AG08396 (cell line): Measurements from ENCODE around the gene NSD1.
"Not testable (repeated sequence)": the region's sequence is repeated elsewhere in the genome, so short reads cannot be mapped to it uniquely, and the experiment has no call there.

Experiments
- DNase-seq: peaks from one replicate; pipeline ENCODE4 v3.0.0; 2012; ENCODE audit warnings: low spot score, mixed read lengths

Gene NSD1

DNA sequence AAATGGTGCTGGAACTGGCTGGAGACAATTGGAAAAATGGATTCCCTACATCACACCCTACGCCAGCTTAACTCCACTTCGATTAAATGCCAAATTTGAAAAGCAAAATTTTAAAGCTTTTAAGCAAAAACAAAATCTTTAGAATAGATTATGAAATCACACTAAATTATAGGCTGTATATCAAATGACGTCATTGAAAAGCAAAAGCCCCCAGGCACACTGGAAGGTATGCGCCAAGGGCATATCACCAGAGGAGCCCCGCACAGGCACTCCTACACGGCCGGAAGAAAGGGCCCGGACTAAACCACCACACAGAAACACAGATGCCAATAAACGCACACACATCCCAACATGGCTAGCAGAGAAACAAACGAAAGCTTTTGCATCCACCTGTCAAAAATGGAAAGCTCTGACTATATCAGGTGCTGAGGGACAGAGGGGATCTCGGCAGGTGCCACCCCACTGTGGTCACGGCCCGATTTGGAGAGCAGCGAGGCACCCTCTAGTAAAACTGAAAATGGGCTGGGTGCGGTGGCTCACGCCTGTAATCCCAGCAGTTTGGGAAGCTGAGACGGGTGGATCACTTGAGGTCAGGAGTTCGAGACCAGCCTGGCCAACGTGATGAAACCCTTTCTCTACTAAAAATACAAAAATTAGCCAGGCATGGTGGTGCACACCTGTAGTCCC is 195.1 kb downstream of the NSD1 start:
- no peak for DNase-seq

DNA sequence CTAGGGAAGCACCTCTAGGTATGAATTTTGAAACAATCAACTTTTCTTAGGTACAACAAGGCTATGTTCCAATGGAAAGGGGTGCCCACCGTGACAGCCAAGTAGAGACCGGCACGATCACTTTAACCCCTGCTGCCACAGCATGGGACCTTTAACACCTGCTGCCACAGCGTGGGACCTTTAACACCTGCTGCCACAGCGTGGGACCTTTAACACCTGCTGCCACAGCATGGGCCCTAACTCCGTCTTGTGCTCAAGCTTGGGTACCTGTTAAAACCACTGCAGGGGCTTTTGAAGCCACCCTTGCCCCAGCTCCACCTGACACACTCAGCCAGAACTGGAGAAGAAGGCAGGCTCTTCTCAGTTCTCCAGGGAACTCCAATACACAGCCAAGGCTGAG is 196.3 kb downstream of the NSD1 start:
- DNase-seq, result no peak

DNA sequence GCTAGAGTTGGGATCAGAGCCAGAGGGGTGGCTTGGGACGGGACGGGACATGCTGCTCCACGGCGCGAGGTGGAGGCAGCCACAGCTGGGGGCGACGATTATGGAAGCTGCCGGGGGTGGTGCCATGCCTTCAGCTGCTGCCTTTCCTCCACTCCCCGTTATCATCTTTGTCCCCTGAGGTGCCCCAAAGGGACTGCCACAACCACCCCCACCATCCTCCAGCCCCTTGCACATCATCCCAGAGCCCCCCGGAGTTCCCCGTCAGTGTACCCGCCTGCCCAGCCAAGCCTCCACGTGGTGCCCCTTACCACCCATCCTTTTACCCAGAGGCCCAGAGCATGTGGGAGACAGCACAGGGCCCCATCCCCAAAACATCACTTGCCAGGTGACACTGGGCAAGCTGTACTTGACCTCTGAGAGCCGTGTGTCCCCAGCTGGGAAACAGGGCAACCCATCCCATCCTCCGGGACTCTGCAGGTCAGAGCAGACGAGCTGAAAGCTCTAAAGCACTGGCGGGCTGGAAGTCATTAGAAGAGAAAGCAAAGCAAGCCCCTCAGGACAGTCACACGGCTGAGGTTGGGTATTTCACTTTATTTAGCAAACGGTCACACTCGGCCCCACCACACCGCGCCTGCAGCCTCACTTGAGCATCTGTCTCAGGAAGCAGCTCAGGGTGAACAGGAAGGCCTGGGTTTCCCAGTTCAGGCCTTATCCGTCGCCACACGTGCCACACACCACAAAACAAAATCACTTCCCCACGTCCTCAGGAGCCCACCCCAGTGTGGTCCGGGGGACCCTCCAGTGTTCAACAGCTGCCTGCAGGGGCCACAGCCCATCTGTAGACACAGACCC is 197.6 kb downstream of the NSD1 start:
- no peak for DNase-seq

DNA sequence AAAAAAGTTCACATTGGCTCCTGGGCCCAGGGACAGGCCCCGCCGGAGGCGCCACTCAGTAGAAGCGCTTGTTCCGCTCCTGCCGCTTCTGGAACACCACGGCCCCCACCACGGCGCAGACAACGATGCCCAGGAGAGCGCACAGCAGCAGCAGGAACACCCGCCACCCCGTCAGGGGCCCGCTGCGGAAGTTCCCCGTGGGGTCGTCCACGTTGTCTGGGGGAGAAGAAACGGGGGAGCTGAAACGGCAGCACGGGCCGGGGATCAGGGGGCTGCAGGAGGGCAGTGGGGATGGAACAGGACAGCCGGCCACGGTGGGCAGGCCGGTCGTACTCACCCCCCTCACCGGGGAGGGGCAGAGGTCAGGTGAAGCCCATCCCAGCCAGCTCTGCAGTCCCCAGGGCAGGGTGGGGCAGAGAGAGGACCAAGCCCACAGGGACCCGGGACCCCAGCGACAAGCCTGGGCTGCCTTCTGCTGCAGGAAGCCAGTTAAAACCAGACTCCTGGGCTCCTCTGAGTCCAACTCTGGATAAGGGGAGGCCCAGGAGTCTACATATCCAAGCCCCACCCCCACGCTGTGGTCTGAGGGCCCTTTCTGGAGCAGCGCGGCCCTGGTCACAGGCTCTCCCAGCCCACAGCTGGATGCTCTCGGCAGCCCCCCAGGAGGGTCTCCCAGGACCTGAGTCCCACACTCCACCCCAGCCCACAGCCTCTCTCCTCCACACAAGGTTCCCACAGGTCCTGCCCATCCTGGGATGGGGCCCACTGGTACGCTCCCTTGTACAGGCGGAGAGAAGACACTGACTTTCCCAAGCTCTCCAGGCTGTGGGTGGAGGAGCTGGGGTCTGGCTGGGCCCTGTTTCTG is 198.7 kb downstream of the NSD1 start:
- no peak for DNase-seq

DNA sequence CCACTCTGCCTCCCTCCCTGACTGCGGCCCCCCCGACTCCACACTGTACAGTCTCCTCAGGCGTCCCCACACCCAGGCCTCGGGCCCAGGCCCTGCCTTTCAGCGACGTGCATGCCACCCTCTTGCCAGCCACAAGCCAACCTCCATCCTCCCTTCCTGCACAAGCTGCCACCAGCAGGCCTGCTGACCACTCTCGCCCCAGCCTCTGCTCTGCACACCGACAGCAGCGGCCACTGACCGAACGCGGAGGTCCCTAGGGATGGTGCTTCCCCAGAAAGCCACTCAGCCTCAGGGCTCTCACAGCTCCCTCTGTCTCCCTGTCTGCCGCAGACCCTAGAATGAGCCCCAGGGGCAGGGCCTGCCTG is 199.3 kb downstream of the NSD1 start:
- no peak for DNase-seq

DNA sequence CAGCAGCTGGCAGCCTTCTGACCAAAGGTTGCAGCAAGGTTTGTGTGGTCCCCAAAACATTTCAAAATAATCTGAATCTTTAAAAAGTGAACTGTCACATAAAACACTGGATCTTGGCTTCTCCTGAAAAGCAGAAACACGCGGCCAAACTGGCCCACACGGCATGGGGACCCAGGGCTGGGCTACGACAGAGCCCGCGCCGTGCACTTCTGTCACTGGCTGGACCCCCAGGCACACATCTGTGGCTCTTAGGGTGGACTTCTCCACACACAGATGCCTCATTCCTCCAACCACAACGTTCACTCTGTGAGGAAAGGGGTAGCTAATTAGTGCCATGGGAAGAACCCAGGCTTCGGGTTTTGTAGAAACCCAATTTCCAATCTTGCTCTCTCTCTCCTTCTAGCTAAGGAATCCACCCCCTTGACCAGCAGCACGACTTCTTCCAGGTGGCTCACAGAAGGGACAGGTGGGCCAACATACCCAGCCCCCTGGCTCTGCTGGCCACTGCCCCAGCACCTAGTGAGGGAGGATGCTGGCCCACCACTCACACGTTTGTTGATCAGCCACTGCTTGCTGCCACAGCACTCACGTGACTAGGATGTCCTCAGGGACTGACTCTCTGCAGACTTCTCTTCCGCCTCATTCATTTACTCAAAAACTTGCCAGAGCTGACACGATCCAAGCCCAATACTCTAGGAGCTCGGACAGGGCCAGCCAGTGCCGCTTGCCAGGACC is 200.0 kb downstream of the NSD1 start:
- no peak for DNase-seq

DNA sequence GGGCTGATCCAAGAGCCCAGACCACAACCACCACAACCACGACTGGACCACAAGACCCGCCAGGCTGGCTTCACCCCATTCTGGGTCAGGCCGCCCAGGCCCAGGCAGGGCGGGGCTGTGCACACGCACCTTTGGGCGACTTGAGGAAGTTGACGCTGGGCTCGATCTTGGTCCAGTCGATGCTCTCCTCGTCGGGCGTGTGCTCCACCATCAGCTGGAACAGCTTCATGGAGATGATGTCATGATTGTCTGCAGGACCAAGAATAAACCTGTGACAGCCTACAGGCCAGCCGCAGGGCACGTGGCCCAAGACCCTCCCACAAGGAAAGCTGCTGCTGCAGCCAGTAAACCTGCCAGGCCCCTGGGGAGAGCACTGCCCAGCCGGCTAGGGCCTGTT is 200.6 kb downstream of the NSD1 start:
- DNase-seq, result no peak

DNA sequence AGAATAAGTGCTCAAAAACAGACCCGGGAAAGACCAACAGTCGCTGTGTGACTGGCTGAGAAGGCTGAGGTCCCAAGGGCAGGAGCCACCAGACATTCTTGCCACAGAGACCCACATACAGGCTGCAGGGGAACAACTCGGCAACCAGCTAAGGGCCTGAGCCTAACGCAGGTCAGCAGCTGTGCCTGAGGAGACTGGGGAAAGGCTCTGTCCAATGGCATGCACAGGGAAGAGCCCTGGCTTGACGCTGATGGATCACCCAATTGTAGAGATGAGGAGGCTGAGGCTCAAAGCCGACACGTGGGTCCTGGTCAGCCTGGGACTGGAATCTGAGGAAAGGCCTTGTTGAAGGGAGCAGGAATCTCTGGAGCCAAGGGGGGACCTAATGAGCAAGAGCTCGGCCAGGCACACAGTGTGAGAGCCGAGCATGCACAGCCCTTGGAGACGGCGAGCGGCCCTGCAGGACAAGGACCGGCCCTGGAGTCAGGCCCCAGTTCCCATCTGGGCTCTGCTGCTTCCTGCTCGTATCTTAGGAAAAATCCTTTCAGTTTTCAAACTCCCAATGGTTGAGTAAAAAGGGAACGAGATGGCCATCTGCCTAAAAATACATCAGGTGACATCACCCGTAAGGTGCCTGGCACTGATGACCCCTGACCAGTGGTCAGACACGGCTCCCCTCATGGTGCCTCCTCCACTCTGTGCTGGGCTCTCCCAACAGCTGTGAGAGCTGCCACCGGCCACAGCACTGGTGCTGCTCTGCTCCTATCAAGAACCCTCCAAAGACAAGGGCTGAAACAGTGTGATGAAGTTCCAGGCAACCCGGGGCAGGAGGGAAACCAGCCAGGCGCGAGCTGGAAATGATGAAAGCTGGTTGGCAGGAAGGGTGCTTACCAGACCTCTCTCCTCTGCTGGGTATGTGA is 201.5 kb downstream of the NSD1 start:
- no peak for DNase-seq

DNA sequence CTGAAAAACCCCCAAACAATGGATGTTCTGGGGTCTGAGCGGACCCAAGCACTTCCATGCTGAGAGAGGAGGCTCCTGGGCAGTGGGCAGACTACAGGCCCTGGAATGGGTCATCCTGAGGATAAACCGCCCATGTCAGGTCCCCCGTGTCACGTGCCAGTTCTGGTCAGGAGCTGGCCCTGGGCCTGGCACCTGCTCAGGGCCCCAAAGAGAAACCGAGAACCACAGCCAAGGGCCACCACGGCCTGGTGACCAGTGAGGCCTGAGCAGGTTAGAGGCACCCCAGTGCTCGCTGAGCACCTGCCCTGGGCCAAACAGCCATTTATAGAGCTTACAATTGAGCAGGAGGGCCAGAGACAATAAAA is 202.1 kb downstream of the NSD1 start:
- DNase-seq, result no peak

DNA sequence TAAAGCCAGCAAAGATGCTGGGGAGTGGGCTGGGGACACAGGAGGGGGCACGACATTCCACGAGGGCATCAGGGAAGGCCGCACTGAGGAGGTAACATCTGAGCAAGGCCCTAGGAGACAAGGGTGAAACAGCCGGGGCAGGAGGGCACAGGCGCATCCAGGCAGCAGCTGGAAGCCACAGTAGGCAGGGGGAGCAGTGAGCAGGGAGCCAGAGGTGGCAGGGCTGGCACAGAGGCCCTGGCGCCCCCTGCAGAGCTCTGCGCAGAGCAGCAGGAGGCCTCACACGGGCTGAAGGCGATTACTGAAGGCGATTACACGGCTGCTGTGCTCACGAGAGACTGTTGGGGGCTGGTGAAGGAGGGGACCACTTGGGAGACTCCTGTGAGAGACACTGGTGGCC is 202.5 kb downstream of the NSD1 start:
- peak; percentile 43 for DNase-seq

DNA sequence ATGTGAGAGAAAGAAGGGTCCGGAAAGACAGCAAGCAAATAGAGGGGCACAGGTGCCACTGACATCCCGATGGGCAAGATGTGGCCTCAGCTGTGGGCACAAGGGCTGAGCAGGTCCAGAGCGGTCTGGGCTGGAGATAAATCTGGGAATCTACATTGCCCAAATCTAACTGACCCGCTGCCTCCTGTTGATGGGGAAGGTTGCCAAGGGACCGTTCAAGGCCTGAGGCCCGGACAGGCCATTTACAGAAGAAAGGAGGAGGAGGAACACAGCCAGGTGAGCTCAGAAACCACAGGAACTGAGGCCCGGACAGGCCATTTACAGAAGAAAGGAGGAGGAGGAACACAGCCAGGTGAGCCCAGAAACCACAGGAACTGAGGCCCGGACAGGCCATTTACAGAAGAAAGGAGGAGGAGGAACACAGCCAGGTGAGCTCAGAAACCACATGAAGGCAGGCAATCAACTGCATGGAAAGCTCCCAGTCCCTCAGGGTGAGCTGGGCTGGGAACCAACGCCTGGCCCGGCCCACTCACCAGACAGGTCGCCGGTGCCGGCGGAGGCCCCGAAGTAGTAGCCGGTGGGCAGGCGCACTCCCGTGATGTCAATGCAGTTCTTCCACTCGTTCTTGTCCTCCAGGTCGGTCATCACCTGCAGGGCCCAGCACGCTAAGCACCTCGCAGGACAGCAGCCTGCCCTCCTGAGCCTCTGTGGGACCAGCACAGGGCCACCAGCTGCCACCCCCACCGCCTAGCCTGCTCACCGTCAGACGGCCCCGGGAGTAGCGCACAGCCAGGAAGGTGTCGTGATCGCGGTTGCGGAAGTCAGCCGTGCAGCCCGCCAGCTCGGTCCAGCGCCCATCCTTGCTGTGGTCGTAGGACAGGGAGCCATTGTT is 203.3 kb downstream of the NSD1 start:
- DNase-seq, result no peak

DNA sequence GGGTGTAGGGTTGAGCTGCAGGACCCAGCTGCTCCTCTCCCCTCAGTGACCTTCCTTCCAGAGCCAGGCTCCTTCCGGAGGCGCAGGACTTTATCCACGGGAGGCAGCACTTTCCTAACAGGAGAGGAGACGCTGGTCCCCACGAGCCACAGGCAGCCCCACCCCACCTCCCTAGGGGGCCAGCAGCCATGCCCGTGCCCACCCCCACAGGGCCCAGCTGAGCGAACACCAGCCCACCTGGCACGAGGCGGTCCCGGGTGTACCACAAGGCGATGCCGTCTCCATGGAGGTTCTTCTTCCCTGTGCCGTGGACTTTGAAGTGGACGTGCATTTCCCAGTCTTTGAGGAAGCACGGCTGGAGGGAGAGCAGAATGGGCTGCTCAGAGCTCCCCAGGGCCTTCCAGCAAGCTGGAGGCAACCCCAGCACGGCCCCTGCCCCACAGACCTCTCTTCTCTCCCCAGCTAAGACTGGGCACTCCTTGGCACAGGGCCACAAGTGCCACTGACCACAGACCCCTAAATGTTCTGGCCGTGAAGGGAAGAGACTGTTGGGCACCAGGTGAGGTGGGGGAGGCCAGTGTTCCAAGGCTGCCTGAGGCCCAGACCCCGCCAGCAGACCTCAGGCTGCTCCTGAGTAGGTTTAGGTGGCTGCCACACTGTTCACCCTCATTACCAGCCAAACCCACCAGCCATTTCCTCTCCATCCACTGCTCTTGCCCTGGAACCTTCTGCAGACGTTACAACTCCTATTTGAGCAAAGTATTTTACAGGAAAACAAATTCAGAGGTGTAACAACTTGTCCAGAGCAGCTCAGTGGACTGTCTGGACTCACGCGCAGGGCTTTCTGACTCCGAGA is 204.9 kb downstream of the NSD1 start:
- DNase-seq, result no peak

DNA sequence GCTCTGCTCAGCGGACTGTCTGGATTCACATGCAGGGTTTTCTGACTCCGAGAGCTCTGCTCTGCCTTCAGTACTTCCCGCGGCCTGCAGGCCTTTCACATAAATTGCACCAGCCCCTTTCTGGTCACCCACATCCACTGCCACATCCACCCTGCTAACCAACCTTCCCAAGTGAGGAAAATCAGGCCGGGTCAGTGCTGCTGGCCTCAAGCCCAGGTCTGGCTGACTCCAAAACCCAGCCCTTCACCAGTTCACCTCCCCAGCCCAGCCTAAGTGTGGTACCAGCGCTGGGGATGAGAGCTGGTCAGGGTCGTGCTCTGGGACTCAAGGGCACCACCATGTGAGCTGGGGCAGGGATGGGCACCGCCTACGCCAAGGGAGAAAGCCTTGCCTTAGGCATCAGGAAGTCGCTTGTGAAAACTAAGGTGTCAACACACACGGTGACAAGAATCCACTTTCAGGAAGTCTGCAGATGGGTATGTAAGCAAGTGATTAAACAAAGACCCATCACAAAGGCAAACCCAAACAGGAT is 205.6 kb downstream of the NSD1 start:
- no peak for DNase-seq

DNA sequence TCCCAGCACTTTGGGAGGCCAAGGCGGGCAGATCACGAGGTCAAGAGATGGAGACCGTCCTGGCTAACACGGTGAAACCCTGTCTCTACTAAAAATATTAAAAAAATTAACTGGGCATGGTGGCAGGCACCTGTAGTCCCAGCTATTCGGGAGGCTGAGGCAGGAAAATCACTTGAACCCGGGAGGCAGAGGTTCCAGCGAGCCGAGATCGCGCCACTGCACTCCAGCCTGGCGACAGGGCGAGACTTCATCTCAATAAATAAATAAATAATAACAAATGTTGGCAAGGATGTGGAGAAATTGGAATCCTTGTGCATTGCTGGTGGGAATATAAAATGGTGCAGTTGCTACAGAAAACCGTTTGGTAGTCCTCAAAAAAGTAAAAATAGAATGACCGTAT is 209.4 kb downstream of the NSD1 start:
- DNase-seq, result not testable (repeated sequence)

DNA sequence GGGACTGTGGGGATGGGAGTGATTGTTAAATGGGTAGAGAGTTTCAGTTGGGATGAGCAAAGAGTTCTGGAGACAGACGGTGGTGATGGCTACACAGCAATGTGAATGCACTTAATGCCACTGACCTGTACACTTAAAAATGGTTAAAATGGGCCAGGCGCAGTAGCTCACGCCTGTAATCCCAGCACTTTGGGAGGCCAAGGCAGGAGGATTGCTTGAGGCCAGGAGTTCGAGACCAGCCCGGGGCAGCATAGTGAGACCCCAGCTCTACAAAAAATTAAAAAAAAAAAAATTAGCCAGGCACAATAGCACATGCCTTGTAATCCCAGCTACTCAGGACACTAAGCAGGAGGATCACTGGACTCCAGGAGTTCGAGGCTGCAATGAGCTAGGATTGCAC is 210.2 kb downstream of the NSD1 start:
- no peak for DNase-seq

DNA sequence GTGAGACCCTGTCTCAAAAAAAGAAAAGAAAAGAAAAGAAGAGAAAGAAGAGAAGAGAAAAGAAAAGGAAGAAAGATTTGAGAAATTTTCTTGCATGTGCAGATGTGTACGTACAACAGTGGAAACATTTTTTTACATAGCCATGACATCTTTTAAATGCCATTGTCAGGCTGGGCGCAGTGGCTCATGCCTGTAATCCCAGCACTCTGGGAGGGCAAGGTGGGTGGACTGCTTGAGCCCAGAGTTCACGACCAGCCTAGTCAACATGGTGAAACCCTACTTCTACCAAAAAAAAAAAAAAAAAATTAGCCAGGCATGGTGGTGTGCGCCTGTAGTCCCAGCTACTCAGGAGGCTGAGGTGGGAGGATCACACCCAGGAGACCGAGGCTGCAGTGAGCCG is 211.3 kb downstream of the NSD1 start:
- DNase-seq, result no peak

DNA sequence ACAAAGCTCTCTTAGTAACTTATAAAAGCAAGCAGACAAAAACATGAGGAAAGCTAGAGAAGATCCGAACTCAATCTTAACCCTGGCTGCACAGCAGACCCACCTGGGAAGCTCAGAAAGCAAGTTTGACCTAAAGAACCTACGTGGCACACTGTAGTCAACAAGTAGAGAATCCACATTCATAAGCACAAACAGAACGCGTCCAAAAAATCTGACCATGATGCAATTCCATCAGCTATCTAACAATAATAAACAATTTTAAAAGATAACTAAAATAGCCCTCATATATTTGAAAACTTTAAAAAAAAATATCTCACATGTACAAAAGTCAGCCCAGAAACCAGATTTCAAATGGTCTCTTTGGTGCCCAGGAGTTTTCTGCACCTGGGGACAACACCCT is 213.2 kb downstream of the NSD1 start:
- DNase-seq, result no peak

DNA sequence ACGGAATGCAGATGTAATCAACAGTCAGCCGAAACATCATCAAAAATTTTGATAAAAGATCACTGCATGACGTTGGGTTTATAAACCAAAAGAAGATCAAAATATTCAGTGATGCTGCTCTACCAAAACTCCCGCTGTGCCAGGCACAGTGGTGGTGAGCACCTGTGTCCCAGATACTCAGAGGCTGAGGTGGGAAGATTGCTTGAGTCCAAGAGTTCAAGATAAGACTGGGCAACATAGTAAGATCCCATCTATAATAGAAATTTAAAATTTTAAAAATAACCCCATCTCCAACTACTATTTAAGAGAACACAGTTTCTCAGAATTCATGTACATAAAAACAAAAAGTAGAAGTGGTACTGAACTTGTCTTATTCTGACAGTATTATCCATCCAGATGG is 214.1 kb downstream of the NSD1 start:
- DNase-seq, result no peak

DNA sequence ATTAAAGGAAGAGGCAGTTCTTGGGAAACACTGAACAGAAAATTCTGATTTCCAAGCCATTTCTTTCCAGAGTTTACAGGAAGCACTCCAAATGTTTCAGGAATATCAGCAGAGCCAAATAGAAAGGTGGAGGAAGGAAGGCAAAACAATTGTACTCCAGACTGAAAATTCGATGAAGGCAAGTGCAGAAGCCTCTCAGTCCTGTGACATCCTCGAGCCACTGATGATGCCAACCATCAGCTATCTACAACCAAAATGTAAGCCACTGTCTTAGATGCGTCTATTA is 215.7 kb downstream of the NSD1 start:
- no peak for DNase-seq
